Tibial artery (tissue), 4 donors: ENCODE measurements around the gene GRAMD2B.

ENCODE experiments used
- DNase-seq, 2 donors: peaks; one replicate each; pipeline ENCODE4 v3.0.0-alpha.2; 2019
- H3K27ac ChIP-seq, 2 donors: fragments of 200-600 bp; sonication (generic) in 1 of 2; 1 replicate in 1 of 2; 2 replicates in 1 of 2; pipeline ENCODE4 v1.5.1; 2018 to 2019; ENCODE audit warnings: mild to moderate bottlenecking in 1 of 2
- H3K27me3 ChIP-seq, 2 donors: fragments of 200-600 bp; sonication (generic) in 1 of 2; one replicate each; pipeline versions ENCODE4 v1.5.1 to v1.6.0; 2016 to 2019
- H3K36me3 ChIP-seq, 3 donors: fragments of 200-600 bp; sonication (generic) in 2 of 3; one replicate each; pipeline ENCODE4 v1.5.1; 2016 to 2019; ENCODE audit warnings: mild to moderate bottlenecking in 2 of 3
- H3K4me1 ChIP-seq, 4 donors: fragments of 200-600 bp; sonication (generic) in 2 of 4; 1 replicate in 3 of 4; 2 replicates in 1 of 4; pipeline ENCODE4 v1.5.1; 2016 to 2019
- H3K4me3 ChIP-seq, 2 donors: fragments of 200-600 bp; sonication (generic) in 1 of 2; 1 replicate in 1 of 2; 2 replicates in 1 of 2; pipeline ENCODE4 v1.5.1; 2018 to 2019; ENCODE audit warnings: mild to moderate bottlenecking in 2 of 2
- H3K9me3 ChIP-seq, 3 donors: fragments of 200-600 bp; sonication (generic) in 1 of 3; one replicate each; pipeline ENCODE4 v1.5.1; 2016 to 2019
- intact Hi-C: fragments of 100-400 bp; cut with DNase I; formaldehyde crosslinking; loops from one replicate; pipeline ENCODE4 v1.15.0; 2023; ENCODE audit warnings: low total_unique reads
- TF ChIP-seq, protein P1 (sequence below), 2 experiments: fragments of 200-600 bp in 1 of 2; fragments of 450-650 bp in 1 of 2; IDR thresholded peaks; one replicate each; pipeline ENCODE4 v1.5.1; 2017 to 2019; ENCODE audit warnings: antibody characterized with exemption in 2 of 2, mild to moderate bottlenecking in 1 of 2, moderate library complexity in 1 of 2

GRAMD2B gene

GRCh38 chr5:126383776-126384175 is 39.4 kb upstream of the GRAMD2B start:
- no peaks in the 10 kb centered on the region for H3K27me3 ChIP-seq
- peak overlapping the region; percentile 68 to 72 for H3K27ac ChIP-seq
- H3K36me3 ChIP-seq: no peaks in the 10 kb centered on the region
- no peak overlapping the region for H3K4me3 ChIP-seq
- DNase-seq: no peak
- peaks cover 0 to 3% (median 0%) of the 10 kb centered on the region in 3 donors for H3K9me3 ChIP-seq
- TF ChIP-seq, protein P1, sequence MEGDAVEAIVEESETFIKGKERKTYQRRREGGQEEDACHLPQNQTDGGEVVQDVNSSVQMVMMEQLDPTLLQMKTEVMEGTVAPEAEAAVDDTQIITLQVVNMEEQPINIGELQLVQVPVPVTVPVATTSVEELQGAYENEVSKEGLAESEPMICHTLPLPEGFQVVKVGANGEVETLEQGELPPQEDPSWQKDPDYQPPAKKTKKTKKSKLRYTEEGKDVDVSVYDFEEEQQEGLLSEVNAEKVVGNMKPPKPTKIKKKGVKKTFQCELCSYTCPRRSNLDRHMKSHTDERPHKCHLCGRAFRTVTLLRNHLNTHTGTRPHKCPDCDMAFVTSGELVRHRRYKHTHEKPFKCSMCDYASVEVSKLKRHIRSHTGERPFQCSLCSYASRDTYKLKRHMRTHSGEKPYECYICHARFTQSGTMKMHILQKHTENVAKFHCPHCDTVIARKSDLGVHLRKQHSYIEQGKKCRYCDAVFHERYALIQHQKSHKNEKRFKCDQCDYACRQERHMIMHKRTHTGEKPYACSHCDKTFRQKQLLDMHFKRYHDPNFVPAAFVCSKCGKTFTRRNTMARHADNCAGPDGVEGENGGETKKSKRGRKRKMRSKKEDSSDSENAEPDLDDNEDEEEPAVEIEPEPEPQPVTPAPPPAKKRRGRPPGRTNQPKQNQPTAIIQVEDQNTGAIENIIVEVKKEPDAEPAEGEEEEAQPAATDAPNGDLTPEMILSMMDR (IDR thresholded peaks at IDR 0.05): no peak
- intact Hi-C loops: no loop called here
- H3K4me1 ChIP-seq: peaks cover 0 to 56% (median 44%) of the 10 kb centered on the region in 4 donors

DNA sequence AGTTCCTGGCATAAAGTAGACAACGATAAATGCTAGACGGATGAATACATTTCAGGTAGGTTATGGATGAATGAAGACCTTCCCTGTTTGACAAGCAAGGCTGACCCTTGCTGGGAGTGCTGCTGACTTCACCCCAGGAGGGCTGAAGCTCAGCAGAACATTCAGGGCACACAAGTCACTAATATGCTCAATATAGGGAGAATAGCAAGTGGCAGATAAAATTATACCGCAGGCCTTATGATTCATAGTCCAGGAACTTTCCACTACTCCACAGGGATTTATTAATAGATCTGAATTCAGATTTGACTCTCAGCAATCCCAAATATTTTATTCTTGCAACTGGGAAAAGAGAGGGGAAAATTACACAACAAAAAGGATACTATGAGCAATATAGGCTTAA is 38.2 kb upstream of the GRAMD2B start:
- TF ChIP-seq, protein P1 (IDR thresholded peaks at IDR 0.05): no peak
- no peak overlapping the region for H3K4me3 ChIP-seq
- H3K27ac ChIP-seq: peak overlapping the region; percentile 68 to 72
- no peak for DNase-seq
- intact Hi-C loops: no loop called here
- no peaks in the 10 kb centered on the region for H3K27me3 ChIP-seq
- H3K4me1 ChIP-seq: peaks cover 0 to 56% (median 44%) of the 10 kb centered on the region in 4 donors
- H3K9me3 ChIP-seq: peaks cover 0 to 3% (median 0%) of the 10 kb centered on the region in 3 donors
- H3K36me3 ChIP-seq: no peaks in the 10 kb centered on the region

GRCh38 chr5:126385524-126386502 is 37.4 kb upstream of the GRAMD2B start:
- DNase-seq: no peak
- intact Hi-C loops: no loop called here
- no peaks in the 10 kb centered on the region for H3K27me3 ChIP-seq
- peak overlapping the region; percentile 63 to 72 for H3K27ac ChIP-seq
- peaks cover 0 to 56% (median 44%) of the 10 kb centered on the region in 4 donors for H3K4me1 ChIP-seq
- H3K4me3 ChIP-seq: no peak overlapping the region
- TF ChIP-seq, protein P1 (IDR thresholded peaks at IDR 0.05): no peak
- no peaks in the 10 kb centered on the region for H3K9me3 ChIP-seq
- no peaks in the 10 kb centered on the region for H3K36me3 ChIP-seq

GRCh38 chr5:126389179-126389578 is 34.0 kb upstream of the GRAMD2B start:
- Histone ChIP-seq H3K27me3 (no peaks in the 10 kb centered on the region), H3K36me3 (no peaks in the 10 kb centered on the region), H3K4me1 (peaks cover 0 to 41% (median 34%) of the 10 kb centered on the region in 4 donors), H3K27ac (no peak overlapping the region), H3K9me3 (no peaks in the 10 kb centered on the region), H3K4me3 (no peak overlapping the region)
- no peak for DNase-seq
- intact Hi-C loops: no loop called here
- TF ChIP-seq, protein P1 (IDR thresholded peaks at IDR 0.05): no peak

DNA sequence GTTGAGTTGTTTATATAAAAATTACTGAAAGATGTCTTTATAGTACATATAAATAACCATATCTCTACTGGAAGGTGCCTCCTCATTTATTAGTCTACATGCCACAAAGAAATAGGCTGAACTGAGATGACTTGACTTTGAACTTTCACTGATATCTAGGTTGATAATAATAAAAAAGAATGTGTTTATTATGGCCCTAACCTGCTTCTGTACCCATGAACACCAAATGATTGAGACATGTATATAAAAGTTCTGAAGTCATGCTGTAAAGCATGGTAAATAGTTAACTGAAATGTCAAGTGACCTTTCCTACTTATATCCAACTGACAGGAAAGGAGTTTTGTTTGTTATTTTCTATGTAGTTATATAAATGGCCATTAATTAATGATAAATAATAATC is 33.2 kb upstream of the GRAMD2B start:
- intact Hi-C loops: no loop called here
- Histone ChIP-seq H3K4me1 (peaks cover 0 to 39% (median 25%) of the 10 kb centered on the region in 4 donors), H3K9me3 (no peaks in the 10 kb centered on the region), H3K36me3 (no peaks in the 10 kb centered on the region), H3K4me3 (no peak overlapping the region), H3K27ac (no peak overlapping the region), H3K27me3 (no peaks in the 10 kb centered on the region)
- no peak for DNase-seq
- TF ChIP-seq, protein P1 (IDR thresholded peaks at IDR 0.05): no peak
